GM18502 (cell line): ENCODE data around the gene SHFL.

Experiments used
- ATAC-seq: cut with Tn5 transposase; IDR thresholded peaks from one replicate; pipeline ENCODE4 v1.9.1; 2021; ENCODE audit warnings: mild to moderate bottlenecking; ENCODE audit not compliant: unreplicated experiment, poor library complexity

SHFL gene

GRCh38 chr19:10085641-10086590 is at the start of gene SHFL:
TSS of gene SHFL (plus strand) at chr19:10086317. CDS start at chr19:10086428, 111 bp downstream.
- peak; percentile 85 for ATAC-seq

- no peak for ATAC-seq
These were observed 49.5 kb upstream of the SHFL start for GRCh38 chr19:10036601-10037071.

GRCh38 chr19:10037367-10037766 is 48.8 kb upstream of the SHFL start:
- ATAC-seq, result no peak

- ATAC-seq, result no peak
These were observed 48.3 kb upstream of the SHFL start for GRCh38 chr19:10037809-10038208.

GRCh38 chr19:10043286-10043927 is 42.7 kb upstream of the SHFL start:
- no peak for ATAC-seq

GRCh38 chr19:10044390-10044789 is 41.7 kb upstream of the SHFL start:
- no peak for ATAC-seq

- ATAC-seq, result no peak
These were observed 40.7 kb upstream of the SHFL start for GRCh38 chr19:10045371-10045770.

GRCh38 chr19:10049626-10050025 is 36.5 kb upstream of the SHFL start:
- ATAC-seq, result no peak

GRCh38 chr19:10052602-10053360 is 33.3 kb upstream of the SHFL start:
- ATAC-seq, result no peak

- no peak for ATAC-seq
These were observed 24.3 kb upstream of the SHFL start for GRCh38 chr19:10061717-10062310.

- no peak for ATAC-seq
These were observed 17.9 kb upstream of the SHFL start for GRCh38 chr19:10068205-10068604.

- ATAC-seq, result no peak
These were observed 17.1 kb upstream of the SHFL start for GRCh38 chr19:10069046-10069445.

- ATAC-seq, result no peak
These were observed 15.2 kb upstream of the SHFL start for GRCh38 chr19:10070730-10071446.

- ATAC-seq, result no peak
These were observed 12.0 kb upstream of the SHFL start for GRCh38 chr19:10074153-10074552.

GRCh38 chr19:10076535-10076934 is 9.6 kb upstream of the SHFL start:
- no peak for ATAC-seq

GRCh38 chr19:10078329-10078728 is 7.8 kb upstream of the SHFL start:
- ATAC-seq, result no peak

GRCh38 chr19:10079031-10079453 is 7.1 kb upstream of the SHFL start:
- ATAC-seq, result no peak

- no peak for ATAC-seq
These were observed 2.2 kb upstream of the SHFL start for GRCh38 chr19:10083911-10084310.

- no peak for ATAC-seq
These were observed 1.3 kb upstream of the SHFL start for GRCh38 chr19:10084803-10085202.
